ENCODE measurements around the gene GSE1.

The GSE1 gene

GRCh38 chr16:85649411-85650134 lies 36.5 kb downstream of the GSE1 start:
- Histone ChIP-seq H3K4me1 (ENCODE audit: control insufficient read depth in 1 of 2, insufficient read depth in 1 of 2, low read depth in 1 of 2, low read length in 1 of 2) (peaks cover 0 to 6% of the 10 kb centered on the region in 2 experiments), H3K27me3 (no peaks in the 10 kb centered on the region), H3K36me3 (peaks cover 73% of the 10 kb centered on the region), H3K4me3 (ENCODE audit: low read depth in 1 of 2, low read length in 1 of 2) (no peak overlapping the region), H3K9me3 (no peaks in the 10 kb centered on the region), H3K27ac (no peak overlapping the region)
- TF ChIP-seq CTCF (IDR thresholded peaks at IDR 0.05), result no peak

GRCh38 chr16:85650135-85650843 lies 37.2 kb downstream of the GSE1 start:
- TF ChIP-seq CTCF (IDR thresholded peaks at IDR 0.05), result no peak
- Histone ChIP-seq H3K36me3 (peaks cover 80% of the 10 kb centered on the region), H3K9me3 (no peaks in the 10 kb centered on the region), H3K4me1 (ENCODE audit: control insufficient read depth in 1 of 2, insufficient read depth in 1 of 2, low read depth in 1 of 2, low read length in 1 of 2) (peaks cover 0 to under 1% of the 10 kb centered on the region in 2 experiments), H3K27ac (no peak overlapping the region), H3K27me3 (no peaks in the 10 kb centered on the region), H3K4me3 (ENCODE audit: low read depth in 1 of 2, low read length in 1 of 2) (no peak overlapping the region)

GRCh38 chr16:85650844-85651628 lies 37.9 kb downstream of the GSE1 start:
- Histone ChIP-seq H3K4me3 (ENCODE audit: low read depth in 1 of 2, low read length in 1 of 2) (no peak overlapping the region), H3K4me1 (ENCODE audit: control insufficient read depth in 1 of 2, insufficient read depth in 1 of 2, low read depth in 1 of 2, low read length in 1 of 2) (no peaks in the 10 kb centered on the region), H3K9me3 (no peaks in the 10 kb centered on the region), H3K27ac (no peak overlapping the region), H3K36me3 (peaks cover 82% of the 10 kb centered on the region), H3K27me3 (no peaks in the 10 kb centered on the region)
- TF ChIP-seq CTCF (IDR thresholded peaks at IDR 0.05), result no peak

GRCh38 chr16:85651629-85652430 lies 38.7 kb downstream of the GSE1 start:
- H3K9me3 ChIP-seq, result no peaks in the 10 kb centered on the region
- peaks cover 82% of the 10 kb centered on the region for H3K36me3 ChIP-seq
- H3K4me3 ChIP-seq (ENCODE audit: low read depth in 1 of 2, low read length in 1 of 2), result no peak overlapping the region
- no peak for TF ChIP-seq CTCF (IDR thresholded peaks at IDR 0.05)
- no peak overlapping the region for H3K27ac ChIP-seq
- no peaks in the 10 kb centered on the region for H3K27me3 ChIP-seq
- H3K4me1 ChIP-seq (ENCODE audit: control insufficient read depth in 1 of 2, insufficient read depth in 1 of 2, low read depth in 1 of 2, low read length in 1 of 2), result no peaks in the 10 kb centered on the region

All from neutrophil (primary cell).